Panc1 (cell line): ENCODE data around the gene ABCA1.

Experiments used
- POLR2AphosphoS5 ChIP-seq: IDR thresholded peaks from 2 replicates; pipeline ENCODE4 v1.6.1; 2012; ENCODE audit warnings: mild to moderate bottlenecking, low read depth, low read length, moderate library complexity
- REST ChIP-seq, 2 experiments: IDR thresholded peaks; 2 replicates each; pipeline ENCODE4 v1.6.1; 2011 to 2012; ENCODE audit warnings: low read depth in 2 of 2, control low read depth in 1 of 2, low read length in 1 of 2, mild to moderate bottlenecking in 1 of 2, moderate library complexity in 1 of 2; ENCODE audit not compliant: insufficient read depth in 1 of 2
- TCF7L2 ChIP-seq: IDR thresholded peaks from 2 replicates; pipeline ENCODE4 v1.6.1; 2011; ENCODE audit warnings: mild to moderate bottlenecking, low read depth, low read length, inconsistent platforms
- TF ChIP-seq, protein P1 (sequence below): fragments of 450-650 bp; IDR thresholded peaks from 2 replicates; pipeline ENCODE4 v1.5.1; 2017; ENCODE audit warnings: mild to moderate bottlenecking

- TF ChIP-seq TCF7L2 (no peak), REST (IDR thresholded peaks at IDR 0.05; ENCODE audit: insufficient read depth in 1 of 2, low read depth in 2 of 2, low read length in 1 of 2) (no peak), POLR2AphosphoS5 (no peak)
- TF ChIP-seq, protein P1, sequence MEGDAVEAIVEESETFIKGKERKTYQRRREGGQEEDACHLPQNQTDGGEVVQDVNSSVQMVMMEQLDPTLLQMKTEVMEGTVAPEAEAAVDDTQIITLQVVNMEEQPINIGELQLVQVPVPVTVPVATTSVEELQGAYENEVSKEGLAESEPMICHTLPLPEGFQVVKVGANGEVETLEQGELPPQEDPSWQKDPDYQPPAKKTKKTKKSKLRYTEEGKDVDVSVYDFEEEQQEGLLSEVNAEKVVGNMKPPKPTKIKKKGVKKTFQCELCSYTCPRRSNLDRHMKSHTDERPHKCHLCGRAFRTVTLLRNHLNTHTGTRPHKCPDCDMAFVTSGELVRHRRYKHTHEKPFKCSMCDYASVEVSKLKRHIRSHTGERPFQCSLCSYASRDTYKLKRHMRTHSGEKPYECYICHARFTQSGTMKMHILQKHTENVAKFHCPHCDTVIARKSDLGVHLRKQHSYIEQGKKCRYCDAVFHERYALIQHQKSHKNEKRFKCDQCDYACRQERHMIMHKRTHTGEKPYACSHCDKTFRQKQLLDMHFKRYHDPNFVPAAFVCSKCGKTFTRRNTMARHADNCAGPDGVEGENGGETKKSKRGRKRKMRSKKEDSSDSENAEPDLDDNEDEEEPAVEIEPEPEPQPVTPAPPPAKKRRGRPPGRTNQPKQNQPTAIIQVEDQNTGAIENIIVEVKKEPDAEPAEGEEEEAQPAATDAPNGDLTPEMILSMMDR: no peak
These were observed 52.1 kb downstream of the ABCA1 start for GRCh38 chr9:104875897-104876296.
